Activated T-cell treated with anti-CD3 and anti-CD28 coated beads for 24 hours (primary cell): Measurements from ENCODE around the gene LYPLAL1.
"Not testable (repeated sequence)": the region's sequence is repeated elsewhere in the genome, so short reads cannot be mapped to it uniquely, and the experiment has no call there.

Source experiments
- DNase-seq: peaks from one replicate; pipeline ENCODE4 v3.0.0-alpha.2; 2020; ENCODE audit warnings: low read depth

LYPLAL1 gene

DNA sequence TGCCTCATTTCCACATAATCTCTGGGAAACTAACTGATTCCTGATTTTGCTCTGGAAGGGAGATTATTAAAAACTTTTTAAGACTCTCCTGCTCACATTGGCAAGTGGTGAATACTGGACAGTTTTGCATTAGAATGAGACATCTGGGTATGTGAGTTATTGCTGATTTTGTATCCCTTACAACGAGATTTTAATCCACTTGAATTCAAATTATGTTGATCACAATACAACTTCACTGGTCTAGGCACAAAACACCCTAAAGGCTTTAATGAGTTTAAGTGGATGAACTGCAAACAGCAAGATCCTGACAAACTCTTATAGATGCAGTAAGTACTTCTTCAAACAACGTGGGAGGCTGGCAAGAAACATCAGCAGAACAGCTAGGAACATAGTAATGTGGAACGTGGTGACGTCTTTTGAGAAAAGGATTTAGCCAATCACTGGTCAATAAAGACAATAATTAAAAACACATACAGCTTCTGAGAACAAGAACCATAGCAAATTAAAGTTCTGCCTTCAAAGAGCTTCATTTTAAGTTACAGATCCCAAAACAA is 10.2 kb upstream of the LYPLAL1 start:
- DNase-seq = no peak

GRCh38 chr1:219171192-219171935 is 2.3 kb upstream of the LYPLAL1 start:
- no peak for DNase-seq

DNA sequence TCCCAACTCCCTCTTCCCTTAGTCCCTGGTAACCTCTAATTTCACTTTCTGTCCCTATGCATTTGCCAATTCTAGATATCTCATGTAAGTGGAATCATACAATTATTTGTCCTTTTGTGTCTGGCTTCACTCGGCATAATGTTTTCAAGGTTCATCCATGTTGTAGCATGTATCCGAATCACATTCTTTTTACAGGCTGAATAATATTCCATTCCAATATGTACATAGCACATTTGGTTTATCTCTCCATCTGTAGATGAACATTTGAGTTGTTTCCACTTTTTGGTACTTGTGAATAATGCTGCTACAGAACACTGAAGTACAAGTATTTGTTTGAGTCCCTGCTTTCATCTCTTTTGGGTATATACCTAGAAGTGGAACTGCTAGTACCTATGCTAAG is 857 bp upstream of the LYPLAL1 start:
- no peak for DNase-seq

DNA sequence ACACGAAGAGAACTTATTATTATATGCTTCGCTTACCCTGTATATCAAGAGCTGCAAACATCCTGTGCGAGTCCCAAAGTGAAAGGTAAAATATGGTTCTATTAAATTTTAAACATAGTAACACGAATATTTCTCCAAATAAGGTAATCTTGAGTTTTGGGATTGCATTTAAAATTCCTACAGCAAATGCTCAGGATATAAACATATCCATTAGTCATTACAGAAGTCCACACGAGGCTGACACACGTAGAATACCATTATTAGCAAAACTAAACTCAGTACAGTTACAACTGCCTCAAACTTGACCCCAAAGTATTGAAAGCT is 282 bp upstream of the LYPLAL1 start:
- no peak for DNase-seq

GRCh38 chr1:219174460-219175211 is 958 bp downstream of the LYPLAL1 start:
- DNase-seq = no peak

DNA sequence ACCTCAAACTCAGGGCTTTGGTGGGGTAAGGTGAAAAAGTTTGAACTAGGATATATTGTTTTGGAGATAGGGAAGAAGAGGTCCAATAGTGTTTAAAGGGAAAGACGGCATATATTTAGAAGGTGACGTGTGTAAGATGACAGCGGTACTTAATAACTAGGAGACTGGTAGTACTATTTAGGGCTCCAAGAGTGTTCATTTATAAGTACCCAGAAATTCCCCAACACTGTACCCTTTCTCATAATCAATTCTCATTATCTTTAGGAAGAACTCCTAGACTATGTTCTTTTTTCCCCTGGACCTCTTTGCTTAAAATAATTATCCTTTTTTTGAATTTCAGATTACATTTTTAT is 1.5 kb downstream of the LYPLAL1 start:
- DNase-seq = no peak

- no peak for DNase-seq
These were observed 2.5 kb downstream of the LYPLAL1 start for GRCh38 chr1:219176168-219176567.

DNA sequence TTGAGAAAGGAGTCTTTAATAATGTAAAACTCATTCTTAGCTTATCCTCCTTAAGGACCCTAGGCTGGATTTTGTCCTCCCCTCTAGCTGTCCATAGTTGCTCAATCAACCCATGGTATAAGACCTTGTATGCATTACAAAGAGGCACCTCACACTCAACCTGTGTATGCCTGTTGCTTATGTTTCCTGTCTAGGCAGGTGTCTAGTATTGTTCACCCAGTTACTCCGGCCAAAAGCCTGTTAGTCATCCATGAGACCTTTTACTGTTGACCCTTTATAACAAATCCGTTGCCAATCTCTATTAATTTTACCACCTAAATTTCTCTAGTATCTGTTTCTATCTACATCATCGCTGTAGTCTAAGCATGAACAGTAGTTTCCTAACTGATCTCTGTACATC is 3.7 kb downstream of the LYPLAL1 start:
- DNase-seq = no peak

GRCh38 chr1:219177940-219178339 is 4.3 kb downstream of the LYPLAL1 start:
- DNase-seq = no peak

- DNase-seq = no peak
These were observed 5.6 kb downstream of the LYPLAL1 start for GRCh38 chr1:219179293-219179692.

- no peak for DNase-seq
These were observed 10.7 kb downstream of the LYPLAL1 start for GRCh38 chr1:219184337-219184736.

- no peak for DNase-seq
These were observed 11.9 kb downstream of the LYPLAL1 start for GRCh38 chr1:219185486-219186117.

DNA sequence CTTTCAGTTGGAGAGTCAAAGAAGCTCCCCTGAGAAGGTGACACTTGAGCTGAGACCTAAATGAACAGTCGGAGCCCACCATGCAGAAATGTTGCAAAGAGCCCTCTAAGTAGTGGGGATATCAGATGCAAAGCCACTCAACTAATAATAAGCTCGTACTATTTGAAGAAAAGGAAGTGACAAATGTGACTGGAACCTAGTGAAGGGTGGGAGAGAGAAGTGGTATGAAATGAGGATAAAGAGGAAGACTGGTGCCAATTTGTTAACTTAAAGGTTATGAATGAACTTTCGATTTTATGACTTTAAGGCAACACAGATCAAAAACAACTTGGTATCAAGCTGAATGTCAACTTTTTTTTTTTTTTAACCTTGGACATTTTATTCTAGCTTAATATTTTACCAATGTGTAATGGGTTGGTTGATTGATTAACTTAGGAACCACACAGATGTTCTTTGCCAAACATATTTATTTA is 14.7 kb downstream of the LYPLAL1 start:
- no peak for DNase-seq

- DNase-seq = no peak
These were observed 15.5 kb downstream of the LYPLAL1 start for GRCh38 chr1:219189021-219189824.

- DNase-seq = no peak
These were observed 16.3 kb downstream of the LYPLAL1 start for GRCh38 chr1:219189952-219190351.

DNA sequence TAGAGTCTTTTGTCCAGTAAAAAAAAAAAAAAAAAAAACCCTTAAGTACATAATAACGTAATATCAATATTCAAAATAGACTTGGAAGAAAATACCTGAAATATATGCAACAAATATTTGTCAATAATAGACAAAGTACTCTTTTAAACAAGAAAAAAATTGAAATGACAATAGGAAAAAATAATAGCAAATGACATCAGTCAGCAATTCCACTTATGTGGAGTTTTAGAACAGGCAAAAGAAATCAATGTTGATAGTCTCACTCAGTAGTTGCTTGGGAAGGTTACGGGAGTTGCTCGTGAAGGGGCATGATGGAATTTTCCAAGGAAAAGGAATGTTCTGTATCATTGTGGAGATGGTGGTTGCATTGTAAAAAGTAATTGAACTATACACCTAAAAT is 16.9 kb downstream of the LYPLAL1 start:
- no peak for DNase-seq

- not testable (repeated sequence) for DNase-seq
These were observed 22.2 kb downstream of the LYPLAL1 start for GRCh38 chr1:219195833-219196232.

- DNase-seq = no peak
These were observed 28.0 kb downstream of the LYPLAL1 start for GRCh38 chr1:219201656-219202055.

GRCh38 chr1:219202567-219202966 is 28.9 kb downstream of the LYPLAL1 start:
- DNase-seq = no peak

DNA sequence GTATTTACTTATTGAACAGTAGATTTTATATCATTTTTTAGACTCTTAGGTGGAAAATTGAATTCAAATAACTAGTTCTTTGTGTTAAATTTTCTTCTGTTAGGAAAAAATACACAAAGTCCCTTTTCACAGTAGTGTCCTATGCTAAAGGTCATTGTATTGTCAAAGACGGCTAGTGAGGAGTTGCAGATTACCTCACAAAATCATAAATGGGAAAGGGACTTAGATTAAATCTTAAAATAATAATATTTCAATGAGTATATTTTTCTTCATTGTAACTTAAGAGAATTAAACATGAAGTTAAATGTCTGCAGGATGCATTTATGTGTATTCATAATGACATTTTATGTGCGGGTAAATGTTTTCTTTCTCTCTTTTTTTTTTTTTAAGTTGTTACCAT is 32.7 kb downstream of the LYPLAL1 start:
- DNase-seq = no peak

DNA sequence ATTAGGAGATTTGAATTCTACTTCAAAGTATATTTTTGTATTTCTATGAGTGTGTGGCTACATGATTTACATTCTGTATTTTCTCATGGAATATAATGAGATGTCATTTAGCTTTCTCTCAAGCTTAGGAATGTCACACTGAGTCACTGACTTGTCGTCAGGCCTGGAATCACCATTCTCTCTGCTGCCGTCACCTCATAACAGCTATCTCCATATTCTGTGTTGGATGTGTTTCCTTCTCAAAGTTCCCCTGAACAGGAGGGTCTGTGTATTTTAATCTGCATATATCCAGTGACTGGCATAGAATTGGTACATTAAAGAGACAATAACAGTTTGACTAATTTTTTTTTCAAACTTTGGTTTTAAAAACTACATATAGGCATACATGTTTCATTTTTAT is 35.9 kb downstream of the LYPLAL1 start:
- DNase-seq = no peak

- no peak for DNase-seq
These were observed 36.4 kb downstream of the LYPLAL1 start for GRCh38 chr1:219210067-219210466.
